IMR-90 (cell line): Measurements from ENCODE around the gene TTC29. TPM values are rescaled to one million over a fixed set of nuclear protein-coding genes. Genes with fewer than 3 reads are reported as not detected.

ENCODE experiments used
- ATAC-seq: fragments of 200-7000 bp; cut with Tn5 transposase; 2 replicates; pipeline ENCODE4 v1.9.1; 2020; ENCODE audit warnings: low read depth, mild to moderate bottlenecking, moderate library complexity
- BruUV-seq: library from RNA; stranded (reverse); fragments of 400-500 nt; replicated peaks from 2 replicates; lab custom pipeline; 2021; lab: Mats Ljungman, UMichigan
- CTCF ChIA-PET: fragments of 300-600 bp; formaldehyde crosslinking; extraction: SDS; loops from one replicate; lab custom pipeline; 2021; ENCODE audit warnings: antibody characterized with exemption; lab: Yijun Ruan, JAX
- POLR2A ChIA-PET: fragments of 300-600 bp; sonication (Branson Sonifier 250); formaldehyde crosslinking; loops from one replicate; lab custom pipeline; 2022; ENCODE audit warnings: antibody characterized with exemption; ENCODE audit not compliant: unreplicated experiment; lab: Charles Lee
- DNase-seq: peaks from one replicate; pipeline ENCODE4 v3.0.0; 2013
- H2AFZ ChIP-seq: replicated peaks from 2 replicates; pipeline ENCODE3; 2013; ENCODE audit warnings: low read length, mild to moderate bottlenecking; ENCODE audit not compliant: poor library complexity
- H2AK5ac ChIP-seq: 2 replicates; pipeline ENCODE4 v1.6.1; 2013; ENCODE audit warnings: low read depth, low read length, inconsistent platforms
- H2AK9ac ChIP-seq: replicated peaks from 2 replicates; pipeline ENCODE3; 2013; ENCODE audit warnings: mild to moderate bottlenecking, low read depth, low read length, moderate library complexity; ENCODE audit not compliant: poor library complexity
- H2BK120ac ChIP-seq: 2 replicates; pipeline ENCODE4 v1.6.1; 2013; ENCODE audit warnings: low read depth, low read length, inconsistent platforms
- H2BK15ac ChIP-seq: 3 replicates; pipeline ENCODE4 v1.6.1; 2013; ENCODE audit warnings: low read depth, low read length, inconsistent platforms
- H2BK20ac ChIP-seq: 2 replicates; pipeline ENCODE4 v1.6.1; 2013; ENCODE audit warnings: low read depth, mild to moderate bottlenecking, inconsistent platforms, low read length, moderate library complexity
- H2BK5ac ChIP-seq: 2 replicates; pipeline ENCODE4 v1.6.1; 2013; ENCODE audit warnings: mild to moderate bottlenecking, low read depth, low read length, inconsistent platforms; ENCODE audit not compliant: poor library complexity, severe bottlenecking
- H3K14ac ChIP-seq: replicated peaks from 2 replicates; pipeline ENCODE4 v1.6.1; 2013; ENCODE audit warnings: low read depth, low read length, inconsistent platforms
- H3K18ac ChIP-seq: 2 replicates; pipeline ENCODE4 v1.6.1; 2013; ENCODE audit warnings: low read depth, low read length, control low read depth
- H3K23ac ChIP-seq: 2 replicates; pipeline ENCODE4 v1.6.1; 2013; ENCODE audit warnings: low read depth, low read length, inconsistent platforms
- H3K27ac ChIP-seq: 2 replicates; pipeline ENCODE4 v1.5.1; 2013; ENCODE audit warnings: mild to moderate bottlenecking, control low read depth, low read length; ENCODE audit not compliant: insufficient read depth
- H3K27me3 ChIP-seq: 2 replicates; pipeline ENCODE4 v1.6.1; 2013; ENCODE audit warnings: low read length; ENCODE audit not compliant: control insufficient read depth, insufficient read depth
- H3K36me3 ChIP-seq: 2 replicates; pipeline ENCODE4 v1.6.1; 2013; ENCODE audit warnings: low read length, mixed read lengths; ENCODE audit not compliant: control insufficient read depth, insufficient read depth
- H3K4ac ChIP-seq: 2 replicates; pipeline ENCODE4 v1.6.1; 2013; ENCODE audit warnings: low read depth, low read length, inconsistent platforms
- H3K4me1 ChIP-seq: 2 replicates; pipeline ENCODE4 v1.6.1; 2013; ENCODE audit warnings: low read length, mixed read lengths; ENCODE audit not compliant: control insufficient read depth, insufficient read depth
- H3K4me2 ChIP-seq: 2 replicates; pipeline ENCODE4 v1.6.1; 2013; ENCODE audit warnings: low read depth, mild to moderate bottlenecking, control low read depth, low read length, moderate library complexity
- H3K4me3 ChIP-seq: 2 replicates; pipeline ENCODE4 v1.5.1; 2013; ENCODE audit warnings: low read depth, mild to moderate bottlenecking, control low read depth, low read length, moderate library complexity; ENCODE audit not compliant: insufficient read depth
- H3K56ac ChIP-seq: 2 replicates; pipeline ENCODE4 v1.6.1; 2013; ENCODE audit warnings: low read length, inconsistent platforms; ENCODE audit not compliant: insufficient read depth; ENCODE audit errors: extremely low read depth
- H3K79me1 ChIP-seq, 2 experiments: 2 replicates each; pipeline ENCODE4 v1.6.1; 2013; ENCODE audit warnings: low read length in 2 of 2, inconsistent platforms in 1 of 2, low read depth in 1 of 2
- H3K9ac ChIP-seq: 2 replicates; pipeline ENCODE4 v1.6.1; 2013; ENCODE audit warnings: low read depth, low read length, control low read depth
- H3K9me1 ChIP-seq: 2 replicates; pipeline ENCODE4 v1.6.1; 2013; ENCODE audit warnings: low read length, inconsistent platforms; ENCODE audit not compliant: insufficient read depth
- H3K9me3 ChIP-seq: 2 replicates; pipeline ENCODE4 v1.6.1; 2013; ENCODE audit warnings: low read length; ENCODE audit not compliant: control insufficient read depth, insufficient read depth
- H4K20me1 ChIP-seq: 2 replicates; pipeline ENCODE4 v1.6.1; 2013; ENCODE audit warnings: low read length, inconsistent platforms; ENCODE audit not compliant: insufficient read depth
- H4K5ac ChIP-seq: 2 replicates; pipeline ENCODE4 v1.6.1; 2013; ENCODE audit warnings: mild to moderate bottlenecking, low read depth, low read length, control low read depth
- H4K8ac ChIP-seq, 2 experiments: 2 replicates each; pipeline ENCODE4 v1.6.1; 2013; ENCODE audit warnings: low read depth in 2 of 2, low read length in 2 of 2, control low read depth in 1 of 2, inconsistent platforms in 1 of 2
- H4K91ac ChIP-seq: 2 replicates; pipeline ENCODE4 v1.6.1; 2013; ENCODE audit warnings: low read depth, low read length, inconsistent platforms; ENCODE audit not compliant: insufficient read depth
- POLR2A ChIP-seq: IDR thresholded peaks from 2 replicates; pipeline ENCODE4 v1.6.1; 2012; ENCODE audit warnings: mild to moderate bottlenecking, low read depth, low read length
- RAD21 ChIP-seq: IDR thresholded peaks from 2 replicates; pipeline ENCODE4 v1.6.1; 2012; ENCODE audit warnings: low read length, improper control_type of control experiment
- RFX5 ChIP-seq: IDR thresholded peaks from 2 replicates; pipeline ENCODE4 v1.8.0; 2012; ENCODE audit warnings: low read depth, mild to moderate bottlenecking, low read length, moderate library complexity
- WGBS, 2 experiments: methylation state at CpG; one replicate each; pipeline versions ENCODE4 v1.1.5 to v1.1.7; 2013; ENCODE audit warnings: missing lambda C conversion rate in 2 of 2; ENCODE audit not compliant: insufficient read length in 1 of 2; ENCODE audit errors: extremely low coverage in 2 of 2; 5-methylcytosine and 5-hydroxymethylcytosine counted together
- dilution Hi-C: fragments of 300-500 bp; cut with HindIII; formaldehyde crosslinking; loops from one replicate; pipeline ENCODE4 v1.14.3; 2018; ENCODE audit warnings: low sequenced_read_pairs; ENCODE audit not compliant: unreplicated experiment
- in situ Hi-C: fragments of 300-500 bp; cut with MboI; formaldehyde crosslinking; loops from 3 replicates; pipeline ENCODE4 v1.14.3; 2019; ENCODE audit warnings: low sequenced_read_pairs, inconsistent platforms, mixed read lengths
- intact Hi-C: fragments of 100-400 bp; cut with micrococcal nuclease; formaldehyde crosslinking; loops from 2 replicates; pipeline ENCODE4 v1.10.0; 2022
- polyA plus RNA-seq, 3 experiments: library from polyadenylated mRNA; depleted of rRNA; stranded (reverse); fragments of >200 nt; gene quantifications; 2 replicates each; pipeline ENCODE4 v1.2.3, GENCODE V29; 2012; ENCODE audit warnings: low replicate concordance in 1 of 3
- total RNA-seq: library from RNA; depleted of rRNA; stranded (reverse); fragments of >200 nt; gene quantifications from 2 replicates; pipeline ENCODE4 v1.2.3, GENCODE V29; 2012

Gene TTC29
- total and polyA plus RNA-seq, 2 of the 4 experiments (the other 2 are of a cell fraction), result not detected

- H3K14ac ChIP-seq, result no peak overlapping the region
Measured at GRCh38 chr4:146932116-146932515, 13.5 kb downstream of the TTC29 start.

More at GRCh38 chr4:146932116-146932515, 13.5 kb downstream of the TTC29 start:
- Histone ChIP-seq H2BK120ac (no peak overlapping the region), H4K8ac (no peak overlapping the region), H3K79me1 (no peaks in the 10 kb centered on the region), H2BK5ac (no peak overlapping the region), H3K27me3 (0 out of 2 replicates have a peak, but pooled peaks cover 2% of the 10 kb centered on the region), H3K4me3 (no peak overlapping the region), H3K18ac (no peak overlapping the region), H3K9me1 (no peaks in the 10 kb centered on the region), H3K23ac (no peak overlapping the region), H4K5ac (no peak overlapping the region), H3K4me2 (no peak overlapping the region), H4K20me1 (no peaks in the 10 kb centered on the region), H2AK9ac (no peak overlapping the region), H3K27ac (no peak overlapping the region), H3K9me3 (no peaks in the 10 kb centered on the region), H3K56ac (no peak overlapping the region), H4K91ac (no peak overlapping the region), H2BK20ac (no peak overlapping the region), H3K9ac (no peak overlapping the region), H2AFZ (no peak overlapping the region), H2AK5ac (no peak overlapping the region), H3K4ac (no peak overlapping the region), H2BK15ac (no peak overlapping the region), H3K4me1 (no peaks in the 10 kb centered on the region), H3K36me3 (no peaks in the 10 kb centered on the region)
- ChIA-PET POLR2A (interaction anchor here (0.6 kb wide), 1 partner anchor 230 kb away, joined by 7 read pairs; no protein-coding TSS in a partner anchor), CTCF (no interaction called here)
- BruUV-seq, result no TSS peak
- in situ Hi-C loops (no loop called here), dilution Hi-C loops (no loop called here), intact Hi-C loops (no loop called here)
- WGBS, 2 experiments, result no CpG with 5 or more reads among the region's 1 CpG
- ATAC-seq (no peak), DNase-seq (peak; percentile 11)
- TF ChIP-seq RFX5 (no peak), POLR2A (no peak), RAD21 (no peak)
